Heart right ventricle (tissue), 16 donors: ENCODE data around the gene PRKAR1B. TPM values are rescaled to one million over a fixed set of nuclear protein-coding genes. Genes with fewer than 3 reads are reported as not detected.

Source experiments
- ATAC-seq, 8 donors: fragments of 200-7000 bp; cut with Tn5 transposase; one replicate each; pipeline ENCODE4 v1.9.1; 2020; ENCODE audit warnings: mild to moderate bottlenecking in 8 of 8, moderate library complexity in 8 of 8, moderate number of reproducible peaks in 1 of 8
- DNase-seq, 2 donors: peaks; one replicate each; pipeline ENCODE4 v3.0.0-alpha.2; 2020
- H3K27ac ChIP-seq, 10 donors: fragments of 200-600 bp; sonication (generic) in 2 of 10; one replicate each; pipeline versions ENCODE4 v1.5.0 to v1.8.0; 2020 to 2022; ENCODE audit warnings: mild to moderate bottlenecking in 3 of 10
- H3K27me3 ChIP-seq, 7 donors: fragments of 200-600 bp; one replicate each; pipeline ENCODE4 v1.8.0; 2021 to 2022; ENCODE audit warnings: mild to moderate bottlenecking in 2 of 7
- H3K36me3 ChIP-seq, 9 donors: fragments of 200-600 bp; sonication (generic) in 1 of 9; one replicate each; pipeline versions ENCODE4 v1.5.0 to v1.8.0; 2020 to 2022; ENCODE audit warnings: mild to moderate bottlenecking in 2 of 9
- H3K4me1 ChIP-seq, 9 donors: fragments of 200-600 bp; sonication (generic) in 1 of 9; one replicate each; pipeline versions ENCODE4 v1.5.0 to v1.8.0; 2020 to 2022; ENCODE audit warnings: mild to moderate bottlenecking in 4 of 9
- H3K4me3 ChIP-seq, 10 donors: fragments of 200-600 bp; sonication (generic) in 2 of 10; one replicate each; pipeline versions ENCODE4 v1.5.0 to v1.8.0; 2020 to 2022; ENCODE audit warnings: mild to moderate bottlenecking in 7 of 10, moderate library complexity in 2 of 10
- H3K9me3 ChIP-seq, 11 donors: fragments of 200-600 bp in 10 of 11; sonication (generic) in 2 of 11; one replicate each; pipeline versions ENCODE4 v1.5.0 to v1.8.0; 2013 to 2022; ENCODE audit warnings: mild to moderate bottlenecking in 2 of 11, control low read depth in 1 of 11, moderate library complexity in 1 of 11
- WGBS, 2 donors: extraction: QIAGEN DNeasy Blood & Tissue Kit; methylation state at CpG; one replicate each; pipeline ENCODE4 v1.1.7; 2013; ENCODE audit warnings: inconsistent platforms in 1 of 2; 5-methylcytosine and 5-hydroxymethylcytosine counted together
- intact Hi-C, 10 donors: fragments of 100-400 bp; cut with DNase I; formaldehyde crosslinking; loops; one replicate each; pipeline versions ENCODE4 v1.11.1 to v1.14.2; 2022
- polyA plus RNA-seq, 2 donors: library from polyadenylated mRNA; stranded (reverse); fragments of 200-250 nt; gene quantifications; one replicate each; pipeline ENCODE4 v1.2.3, GENCODE V29; 2013
- total RNA-seq, 10 donors: library from RNA; stranded (reverse); fragmentation: NEBNext Ultra II Directional in 3 of 10; extraction: Animal tissue kit (Norgen Biotek cat#: 25700) in 3 of 10; gene quantifications; one replicate each; pipeline versions ENCODE4 v1.2.1 to v1.2.4, GENCODE V29; 2021 to 2023
- TF ChIP-seq, protein P1 (sequence below), 9 donors: fragments of 200-600 bp; sonication (generic) in 2 of 9; IDR thresholded peaks; one replicate each; pipeline versions ENCODE4 v1.5.0 to v1.8.0; 2021 to 2022; ENCODE audit warnings: antibody characterized with exemption in 9 of 9, mild to moderate bottlenecking in 5 of 9, moderate library complexity in 1 of 9
- donor health status: Arrhythmogenic right ventricular cardiomyopathy.
- donor health status: ischemic (EF 13 %, LVEDD 7.1; RV severe dilation, severe dysfunction).
- donor health status: healthy with polysubstance abuse.
- donor health status: DM: no; HTN: yes; CAD: no.
- donor health status: DM: no; HTN: no; CAD: no.
- donor health status: ischemic (EF 25% LVEDD 6.9; RV normal size, moderate dysfunction).
- donor health status: ischemic (EF 25% LVEDD 5.7; RV mildly dilated, moderate dysfunction).
- donor health status: healthy.
- donor health status: DM: yes; HTN: yes; CAD: no.
- donor health status: Ischemic cardiomyopathy.
- donor health status: ischemic (EF 35%, LVEDD 5.7; RV mildly dilated, moderate dysfunction).
- donor health status: nonischemic (EF 11% LVEDD 7.7; RV severe dilation, severe dysfunction).
- donor health status: DM: yes; HTN: yes; CAD: no.
- donor health status: PGD.
- donor health status: ischemic (EF 29% LVEDD 5.4; RV normal size, mild dysfunction).
- donor health status: nonischemic (EF 23%, LVEDD 6.1; RV moderate dilation, normal function).

PRKAR1B gene
- total and polyA plus RNA-seq, 12 donors: 5.0 to 24.5 (median 20.6) TPM

DNA sequence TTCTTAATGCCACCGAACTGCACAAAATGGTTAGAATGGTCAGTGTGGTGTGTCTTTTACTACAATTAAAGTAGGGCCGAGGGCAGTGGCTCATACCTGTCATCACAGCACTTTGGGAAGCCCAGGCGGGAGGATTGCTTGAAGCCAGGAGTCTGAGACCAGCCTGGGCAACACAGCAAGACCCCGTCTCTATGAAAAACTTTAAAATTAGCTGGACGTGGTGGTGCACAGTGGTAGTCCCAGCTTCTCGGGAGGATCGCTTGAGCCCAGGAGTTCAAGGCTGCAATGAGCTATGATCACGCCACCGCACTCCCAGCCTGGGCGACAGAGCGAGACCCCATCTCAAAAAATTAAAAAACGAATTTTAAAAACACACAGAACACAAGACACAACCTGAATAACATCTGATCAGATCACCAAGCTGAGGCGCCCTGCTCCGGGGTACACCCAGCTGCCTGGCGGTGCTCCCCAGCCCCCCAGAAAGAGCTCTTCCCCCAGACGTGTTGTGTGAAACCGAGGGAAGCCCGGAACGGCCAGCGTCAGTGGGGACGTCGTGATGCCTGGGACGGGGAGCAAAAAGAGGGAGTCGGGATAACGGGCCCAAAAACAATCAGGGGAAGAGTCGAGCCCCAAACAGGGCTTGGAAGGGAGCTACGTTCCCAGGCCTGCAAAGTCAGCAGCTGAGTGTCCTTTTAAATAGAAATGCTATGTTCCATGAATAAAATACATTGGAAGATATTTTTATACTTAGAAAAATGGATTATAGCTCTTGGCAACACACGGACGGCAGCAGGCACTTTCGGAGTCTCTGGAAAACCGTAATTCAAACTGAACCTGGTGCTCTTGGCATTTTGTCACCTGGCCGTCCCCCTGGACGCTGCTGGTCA is 126.7 kb downstream of the PRKAR1B start:
- Histone ChIP-seq H3K36me3 (peaks cover 0 to 7% (median 0%) of the 10 kb centered on the region in 9 donors), H3K27me3 (no peaks in the 10 kb centered on the region), H3K4me1 (peaks cover 20 to 48% (median 27%) of the 10 kb centered on the region in 9 donors), H3K9me3 (peaks cover 0 to 5% (median 0%) of the 10 kb centered on the region in 11 donors), H3K4me3 (no peak overlapping the region), H3K27ac (peak overlapping the region in 5 of 10 donors; percentile 15 to 94 (median 81))
- TF ChIP-seq, protein P1, sequence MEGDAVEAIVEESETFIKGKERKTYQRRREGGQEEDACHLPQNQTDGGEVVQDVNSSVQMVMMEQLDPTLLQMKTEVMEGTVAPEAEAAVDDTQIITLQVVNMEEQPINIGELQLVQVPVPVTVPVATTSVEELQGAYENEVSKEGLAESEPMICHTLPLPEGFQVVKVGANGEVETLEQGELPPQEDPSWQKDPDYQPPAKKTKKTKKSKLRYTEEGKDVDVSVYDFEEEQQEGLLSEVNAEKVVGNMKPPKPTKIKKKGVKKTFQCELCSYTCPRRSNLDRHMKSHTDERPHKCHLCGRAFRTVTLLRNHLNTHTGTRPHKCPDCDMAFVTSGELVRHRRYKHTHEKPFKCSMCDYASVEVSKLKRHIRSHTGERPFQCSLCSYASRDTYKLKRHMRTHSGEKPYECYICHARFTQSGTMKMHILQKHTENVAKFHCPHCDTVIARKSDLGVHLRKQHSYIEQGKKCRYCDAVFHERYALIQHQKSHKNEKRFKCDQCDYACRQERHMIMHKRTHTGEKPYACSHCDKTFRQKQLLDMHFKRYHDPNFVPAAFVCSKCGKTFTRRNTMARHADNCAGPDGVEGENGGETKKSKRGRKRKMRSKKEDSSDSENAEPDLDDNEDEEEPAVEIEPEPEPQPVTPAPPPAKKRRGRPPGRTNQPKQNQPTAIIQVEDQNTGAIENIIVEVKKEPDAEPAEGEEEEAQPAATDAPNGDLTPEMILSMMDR (IDR thresholded peaks at IDR 0.05): no peak
- no peak for DNase-seq
- intact Hi-C loops: no loop called here
- WGBS, 2 donors: 91 to 92% methylated on average over 33 of the region's 33 CpGs
- no peak for ATAC-seq

DNA sequence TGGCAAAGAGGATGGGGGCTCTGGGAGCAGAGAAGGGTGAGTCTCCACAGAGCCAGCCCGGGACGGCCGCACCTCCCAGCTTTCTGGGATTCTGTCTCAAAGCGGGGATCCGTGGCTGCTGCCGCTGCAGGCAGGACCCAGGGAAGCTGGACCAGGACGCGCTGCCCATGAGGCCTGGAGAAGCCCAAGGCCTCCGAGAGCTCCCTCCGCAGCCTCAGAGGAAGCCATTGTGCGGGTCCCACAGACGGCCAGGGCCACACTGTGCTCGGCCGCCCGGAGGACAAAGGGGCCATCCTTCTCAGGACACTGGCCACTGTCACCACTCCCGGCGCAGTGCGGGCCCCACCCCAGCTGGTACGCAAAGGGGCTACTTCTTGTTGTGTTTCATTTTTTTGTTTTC is 128.2 kb downstream of the PRKAR1B start:
- DNase-seq (no peak), ATAC-seq (no peak)
- no peaks in the 10 kb centered on the region for H3K27me3 ChIP-seq
- peaks cover 11 to 33% (median 19%) of the 10 kb centered on the region in 9 donors for H3K4me1 ChIP-seq
- H3K4me3 ChIP-seq: no peak overlapping the region
- peaks cover 0 to 5% (median 0%) of the 10 kb centered on the region in 11 donors for H3K9me3 ChIP-seq
- intact Hi-C loops: no loop called here
- H3K27ac ChIP-seq: no peak overlapping the region
- H3K36me3 ChIP-seq: peaks cover 0 to 7% (median 0%) of the 10 kb centered on the region in 9 donors
- 94 to 98% methylated on average over 19 of the region's 19 CpGs for WGBS, 2 donors
- TF ChIP-seq, protein P1 (IDR thresholded peaks at IDR 0.05): no peak

DNA sequence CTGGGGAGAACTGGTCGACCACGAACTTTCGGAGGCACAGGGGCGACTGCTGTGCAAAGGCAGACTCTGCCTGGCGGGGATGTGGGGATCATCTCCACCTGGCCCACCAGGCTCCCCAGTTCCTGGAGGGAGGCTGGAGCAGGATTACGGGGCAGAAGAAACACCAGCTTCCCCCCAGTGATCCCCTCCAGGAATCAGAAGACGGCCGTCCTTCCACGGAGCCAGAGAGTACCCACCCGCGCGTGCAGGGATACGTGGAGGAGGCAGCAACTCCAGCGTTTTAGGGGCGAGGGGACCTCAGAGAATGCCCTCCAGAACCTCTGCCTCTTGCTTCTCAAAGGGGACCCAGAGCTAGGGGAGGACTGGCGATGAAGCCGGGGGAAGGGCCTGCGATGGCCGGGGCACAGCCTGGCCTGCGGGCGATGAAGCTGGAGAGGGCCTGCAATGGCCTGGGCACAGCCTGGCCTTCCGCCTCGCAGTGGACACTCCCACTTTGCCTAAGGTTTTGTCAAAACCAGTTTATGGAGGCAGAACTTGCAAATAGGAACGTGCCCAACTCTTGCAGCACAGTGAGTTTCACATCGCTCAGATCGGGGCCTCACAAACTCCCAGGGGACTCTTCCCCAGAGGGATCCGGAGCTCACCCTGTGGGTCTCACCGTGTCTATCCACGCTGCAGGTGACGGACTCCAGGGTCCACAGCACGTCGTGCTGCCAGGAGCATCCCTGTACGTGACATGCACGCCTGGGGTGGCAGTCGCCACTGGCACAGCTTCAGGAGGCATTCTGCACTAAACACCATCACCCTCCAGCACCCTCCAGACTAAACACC is 129.5 kb downstream of the PRKAR1B start:
- DNase-seq (no peak), ATAC-seq (no peak)
- intact Hi-C loops: no loop called here
- Histone ChIP-seq H3K9me3 (peaks cover 0 to 5% (median 0%) of the 10 kb centered on the region in 11 donors), H3K4me3 (no peak overlapping the region), H3K27ac (no peak overlapping the region), H3K36me3 (peaks cover 0 to 7% (median 0%) of the 10 kb centered on the region in 9 donors), H3K27me3 (no peaks in the 10 kb centered on the region), H3K4me1 (peaks cover 10 to 38% (median 27%) of the 10 kb centered on the region in 9 donors)
- TF ChIP-seq, protein P1 (IDR thresholded peaks at IDR 0.05): no peak
- WGBS, 2 donors: 94% methylated on average over 35 of the region's 35 CpGs

DNA sequence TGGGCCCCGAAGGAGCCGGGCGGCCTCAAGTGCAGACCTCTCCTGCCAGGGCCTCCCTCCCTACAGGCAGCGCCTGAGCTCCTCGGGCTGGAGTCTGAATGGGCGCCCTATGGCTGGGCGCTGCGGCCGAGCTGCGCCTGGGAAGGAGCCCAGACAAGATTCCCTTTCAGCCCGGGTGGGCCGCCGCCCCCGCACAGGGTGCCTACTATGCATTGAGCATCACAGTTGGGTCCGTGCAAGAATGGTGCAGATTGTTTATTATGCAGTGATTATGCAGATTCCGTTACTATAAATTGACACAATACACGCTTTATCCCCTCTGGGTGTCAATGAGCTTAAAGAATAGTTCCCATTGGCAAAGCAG is 130.3 kb downstream of the PRKAR1B start:
- no peak overlapping the region for H3K27ac ChIP-seq
- TF ChIP-seq, protein P1 (IDR thresholded peaks at IDR 0.05): no peak
- no peak overlapping the region for H3K4me3 ChIP-seq
- H3K9me3 ChIP-seq: peaks cover 0 to 5% (median 0%) of the 10 kb centered on the region in 11 donors
- no peaks in the 10 kb centered on the region for H3K27me3 ChIP-seq
- intact Hi-C loops: no loop called here
- ATAC-seq (no peak), DNase-seq (no peak)
- H3K4me1 ChIP-seq: peaks cover 4 to 33% (median 19%) of the 10 kb centered on the region in 9 donors
- WGBS, 2 donors: 93% methylated on average over 17 of the region's 17 CpGs
- peaks cover 0 to 7% (median 0%) of the 10 kb centered on the region in 9 donors for H3K36me3 ChIP-seq
